NOMO-1 treated with DMSO at 0.1 percent for 48 hours (cell line): ENCODE measurements around the gene UBL3.
A peak's percentile ranks its signal among the peaks of the same experiment; 100 is the strongest.

ENCODE experiments used
- DNase-seq: peaks from one replicate; lab custom pipeline; 2025; ENCODE audit not compliant: unreplicated experiment; lab: John Stamatoyannopoulos, UW

UBL3 gene

GRCh38 chr13:29815336-29815735 lies 35.1 kb downstream of the UBL3 start:
- no peak for DNase-seq

GRCh38 chr13:29810898-29811297 lies 39.5 kb downstream of the UBL3 start:
- no peak for DNase-seq

DNA sequence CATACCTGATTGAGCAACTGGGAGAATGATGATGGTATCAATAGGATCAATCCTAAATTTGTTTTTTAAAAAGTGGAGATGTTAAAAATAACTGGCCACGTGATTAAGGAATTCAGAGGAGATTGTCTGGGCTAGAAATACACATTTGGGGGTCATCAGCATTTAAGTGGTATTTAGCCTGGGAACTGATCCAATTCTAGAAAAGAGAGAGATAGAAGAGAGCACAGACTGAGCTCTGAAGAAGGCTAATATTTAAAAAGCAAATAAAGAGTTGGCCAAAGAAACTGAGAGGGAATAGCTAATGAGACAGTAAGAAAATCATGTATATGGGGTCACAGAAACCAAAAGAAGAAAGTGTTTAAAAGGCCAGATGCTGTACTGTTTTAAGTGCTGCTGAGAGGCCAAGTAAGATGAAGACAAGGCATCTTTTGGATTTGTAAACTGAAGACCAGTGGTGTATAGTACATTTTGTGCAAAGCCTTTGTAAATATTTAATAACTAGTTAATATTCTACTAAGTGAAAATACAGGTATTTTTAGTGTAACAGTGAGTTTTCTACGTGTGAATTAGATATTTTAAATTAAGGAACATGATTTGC lies 40.2 kb downstream of the UBL3 start:
- no peak for DNase-seq

- no peak for DNase-seq
Measured at GRCh38 chr13:29808264-29808663, 42.2 kb downstream of the UBL3 start.

GRCh38 chr13:29805994-29806979 lies 44.1 kb downstream of the UBL3 start:
- no peak for DNase-seq

- DNase-seq, result no peak
Measured at GRCh38 chr13:29803221-29803620, 47.2 kb downstream of the UBL3 start.

- DNase-seq, result no peak
Measured at GRCh38 chr13:29802621-29803020, 47.8 kb downstream of the UBL3 start.

GRCh38 chr13:29801737-29802305 lies 48.6 kb downstream of the UBL3 start:
- DNase-seq, result peak; percentile 86

GRCh38 chr13:29801102-29801501 lies 49.3 kb downstream of the UBL3 start:
- no peak for DNase-seq

DNA sequence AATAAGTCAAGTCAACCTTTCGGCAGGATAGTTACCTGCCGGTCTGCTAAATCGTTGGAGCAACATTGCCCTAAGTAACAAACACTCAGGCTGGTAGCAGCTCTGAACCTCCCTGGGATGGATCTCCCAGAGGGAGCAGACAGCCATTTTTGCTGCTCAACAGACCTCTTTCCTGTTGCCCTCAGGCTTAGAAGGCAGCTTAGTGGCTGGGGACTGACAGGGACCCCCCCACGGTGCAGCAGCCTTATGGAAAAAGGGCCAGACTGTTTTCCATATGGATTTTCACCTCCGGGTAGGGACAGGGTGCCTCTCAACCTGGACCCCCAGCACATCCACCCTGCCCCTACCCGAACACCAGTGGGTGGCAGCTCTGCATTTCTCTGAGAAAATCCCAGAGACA lies 49.7 kb downstream of the UBL3 start:
- DNase-seq, result no peak

GRCh38 chr13:29799041-29799440 lies 51.4 kb downstream of the UBL3 start:
- no peak for DNase-seq

- DNase-seq, result no peak
Measured at GRCh38 chr13:29791997-29792780, 58.2 kb downstream of the UBL3 start.

DNA sequence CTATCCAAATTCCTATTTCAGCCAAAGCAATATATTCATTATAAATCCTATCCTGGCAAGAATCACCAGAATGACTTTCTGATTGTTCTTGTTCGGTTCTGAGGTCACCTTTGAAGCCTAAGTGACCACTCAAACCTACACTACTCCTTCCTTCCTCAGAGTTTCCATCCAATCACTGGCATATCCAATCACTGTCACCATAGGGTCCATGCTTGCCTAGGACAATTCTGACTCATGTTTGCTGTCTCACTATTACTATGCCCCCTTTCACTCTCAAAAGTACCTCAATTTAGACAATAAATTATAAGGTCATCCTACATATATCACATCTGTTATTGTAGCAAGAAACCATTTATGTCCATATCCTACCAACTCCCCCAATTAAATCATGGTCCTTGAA lies 58.9 kb downstream of the UBL3 start:
- DNase-seq, result no peak

- DNase-seq, result no peak
Measured at GRCh38 chr13:29786698-29787097, 63.7 kb downstream of the UBL3 start.

- DNase-seq, result no peak
Measured at GRCh38 chr13:29785978-29786377, 64.4 kb downstream of the UBL3 start.

GRCh38 chr13:29782798-29783197 lies 67.6 kb downstream of the UBL3 start:
- no peak for DNase-seq

GRCh38 chr13:29774830-29775229 lies 75.6 kb downstream of the UBL3 start:
- no peak for DNase-seq

GRCh38 chr13:29771247-29771646 lies 79.2 kb downstream of the UBL3 start:
- peak; percentile 41 for DNase-seq

DNA sequence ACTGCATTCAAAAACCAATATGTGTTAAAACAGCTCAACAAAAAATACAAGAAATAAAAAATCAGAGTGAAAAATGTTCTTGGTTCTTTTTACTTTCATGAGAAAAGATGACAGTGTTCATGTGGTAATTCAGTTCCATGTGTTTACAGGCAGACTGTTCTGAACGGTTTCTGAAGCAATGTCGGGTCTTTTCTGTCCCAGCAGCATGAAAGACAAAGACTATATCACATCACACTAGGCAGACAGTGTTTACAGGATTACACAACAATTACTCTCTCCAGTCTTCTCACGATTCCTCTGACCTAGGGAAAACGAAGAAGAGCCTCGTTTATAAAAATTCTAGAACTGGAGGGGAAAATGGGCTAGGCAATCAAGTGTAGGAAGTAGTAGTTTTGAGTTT lies 83.4 kb downstream of the UBL3 start:
- no peak for DNase-seq

DNA sequence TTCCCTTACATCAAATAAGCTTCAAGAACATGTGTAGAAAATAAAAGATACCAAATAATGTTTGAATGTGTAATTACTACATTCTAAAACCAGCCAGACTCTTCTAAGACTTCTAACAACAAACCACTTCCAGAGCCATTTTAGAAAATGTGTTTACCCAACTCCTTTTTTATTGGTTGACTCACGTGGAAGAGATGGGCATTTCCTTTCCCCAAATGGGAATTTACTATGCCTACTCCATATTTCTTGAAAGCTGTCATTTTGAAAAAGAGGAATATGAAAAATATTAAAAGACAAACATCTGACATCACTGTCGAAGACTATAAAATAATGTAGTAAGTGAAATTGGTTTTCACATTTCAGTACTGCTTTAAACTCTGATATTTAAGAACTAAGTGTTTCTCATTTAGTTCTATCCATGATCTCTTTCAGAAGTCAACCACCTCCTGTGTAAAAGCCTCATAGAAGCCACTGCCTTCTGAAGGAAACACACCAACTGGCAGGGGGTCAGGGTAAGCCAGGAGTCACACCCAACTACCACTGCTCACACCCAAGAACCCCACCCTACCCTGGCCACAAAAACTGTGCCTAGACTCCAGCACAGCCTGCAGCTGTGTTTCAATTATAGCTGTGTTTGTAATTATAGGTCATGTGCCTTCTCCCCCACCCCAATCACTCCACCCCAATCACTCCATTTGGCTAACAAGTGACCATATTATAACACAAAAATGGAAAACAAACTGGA lies 86.8 kb downstream of the UBL3 start:
- DNase-seq, result no peak

GRCh38 chr13:29761815-29762214 lies 88.6 kb downstream of the UBL3 start:
- no peak for DNase-seq
